Measurements from ENCODE around the gene UTS2R.

DNA sequence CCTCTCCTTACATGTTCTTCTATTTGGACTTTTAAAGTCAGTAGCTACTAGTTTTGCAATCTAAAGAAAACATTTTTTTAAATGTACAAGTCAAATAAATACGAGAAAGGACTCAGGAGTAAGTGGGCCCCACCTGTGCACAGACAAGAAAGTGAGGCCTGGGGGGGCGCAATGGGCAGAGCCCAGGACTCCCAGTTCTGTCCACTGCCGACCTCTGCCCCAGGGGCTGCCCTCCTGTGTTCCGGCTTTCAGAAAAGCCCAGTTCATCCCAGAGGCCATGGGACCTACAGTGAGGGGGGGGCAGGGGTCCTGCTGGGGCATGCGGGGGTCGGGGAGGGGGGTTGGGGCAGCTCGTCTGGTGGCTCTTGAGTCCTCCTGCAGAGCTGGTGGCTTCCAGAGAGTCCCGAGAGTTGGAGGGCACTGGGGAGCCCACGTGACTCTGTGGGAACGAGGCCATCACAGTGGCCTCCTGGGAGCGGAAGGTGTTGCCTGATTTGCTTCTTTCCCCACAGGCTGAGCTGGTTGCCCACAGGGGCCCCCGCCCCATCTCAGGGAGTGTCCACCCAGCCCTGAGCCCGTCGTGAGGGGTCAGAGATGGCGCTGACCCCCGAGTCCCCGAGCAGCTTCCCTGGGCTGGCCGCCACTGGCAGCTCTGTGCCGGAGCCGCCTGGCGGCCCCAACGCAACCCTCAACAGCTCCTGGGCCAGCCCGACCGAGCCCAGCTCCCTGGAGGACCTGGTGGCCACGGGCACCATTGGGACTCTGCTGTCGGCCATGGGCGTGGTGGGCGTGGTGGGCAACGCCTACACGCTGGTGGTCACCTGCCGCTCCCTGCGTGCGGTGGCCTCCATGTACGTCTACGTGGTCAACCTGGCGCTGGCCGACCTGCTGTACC is 2.4 kb downstream of the UTS2R start:
- TF ChIP-seq CTCF (conservative IDR thresholded peaks at IDR 0.05 in 1 of 2, IDR thresholded peaks at IDR 0.05 in 1 of 2; ENCODE audit: extremely low read depth in 1 of 2, insufficient read depth in 1 of 2, low read depth in 1 of 2, low read length in 2 of 2) (no peak), EZH2 (IDR thresholded peaks at IDR 0.05; ENCODE audit: borderline replicate concordance, low read length) (no peak)
